Measurements from ENCODE around the gene CENPU.

CENPU gene

DNA sequence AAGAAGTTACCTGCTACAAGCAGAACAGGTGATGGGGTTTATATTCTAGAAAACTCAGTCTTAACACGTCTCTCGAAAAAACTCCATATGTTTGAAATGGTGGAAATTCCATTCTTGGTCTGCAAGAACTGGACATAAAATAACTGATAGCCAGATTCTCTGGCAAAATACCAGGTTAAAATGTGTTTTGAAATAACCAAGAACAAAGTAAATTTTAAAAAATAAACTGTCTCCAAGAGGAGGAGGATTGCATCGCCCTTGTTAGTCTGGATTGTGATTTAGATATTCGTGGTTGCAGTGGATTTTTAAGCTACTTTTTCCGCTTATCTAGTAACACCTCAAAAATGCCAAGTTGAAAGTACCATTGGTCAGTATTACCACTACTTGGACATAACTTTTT is 40.8 kb downstream of the CENPU start:
- no peak for DNase-seq (ENCODE audit: low read depth in 1 of 2, low spot score in 1 of 2)
- H3K4me3 ChIP-seq (replicated peaks; ENCODE audit: insufficient read depth, low read length): no peak overlapping the region
- H3K27me3 ChIP-seq (ENCODE audit: insufficient read depth, poor library complexity, severe bottlenecking): no peaks in the 10 kb centered on the region
- TF ChIP-seq, protein P1, sequence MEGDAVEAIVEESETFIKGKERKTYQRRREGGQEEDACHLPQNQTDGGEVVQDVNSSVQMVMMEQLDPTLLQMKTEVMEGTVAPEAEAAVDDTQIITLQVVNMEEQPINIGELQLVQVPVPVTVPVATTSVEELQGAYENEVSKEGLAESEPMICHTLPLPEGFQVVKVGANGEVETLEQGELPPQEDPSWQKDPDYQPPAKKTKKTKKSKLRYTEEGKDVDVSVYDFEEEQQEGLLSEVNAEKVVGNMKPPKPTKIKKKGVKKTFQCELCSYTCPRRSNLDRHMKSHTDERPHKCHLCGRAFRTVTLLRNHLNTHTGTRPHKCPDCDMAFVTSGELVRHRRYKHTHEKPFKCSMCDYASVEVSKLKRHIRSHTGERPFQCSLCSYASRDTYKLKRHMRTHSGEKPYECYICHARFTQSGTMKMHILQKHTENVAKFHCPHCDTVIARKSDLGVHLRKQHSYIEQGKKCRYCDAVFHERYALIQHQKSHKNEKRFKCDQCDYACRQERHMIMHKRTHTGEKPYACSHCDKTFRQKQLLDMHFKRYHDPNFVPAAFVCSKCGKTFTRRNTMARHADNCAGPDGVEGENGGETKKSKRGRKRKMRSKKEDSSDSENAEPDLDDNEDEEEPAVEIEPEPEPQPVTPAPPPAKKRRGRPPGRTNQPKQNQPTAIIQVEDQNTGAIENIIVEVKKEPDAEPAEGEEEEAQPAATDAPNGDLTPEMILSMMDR (IDR thresholded peaks at IDR 0.05; ENCODE audit: insufficient read depth, low read length): no peak
- no peak overlapping the region for H3K27ac ChIP-seq (replicated peaks)

DNA sequence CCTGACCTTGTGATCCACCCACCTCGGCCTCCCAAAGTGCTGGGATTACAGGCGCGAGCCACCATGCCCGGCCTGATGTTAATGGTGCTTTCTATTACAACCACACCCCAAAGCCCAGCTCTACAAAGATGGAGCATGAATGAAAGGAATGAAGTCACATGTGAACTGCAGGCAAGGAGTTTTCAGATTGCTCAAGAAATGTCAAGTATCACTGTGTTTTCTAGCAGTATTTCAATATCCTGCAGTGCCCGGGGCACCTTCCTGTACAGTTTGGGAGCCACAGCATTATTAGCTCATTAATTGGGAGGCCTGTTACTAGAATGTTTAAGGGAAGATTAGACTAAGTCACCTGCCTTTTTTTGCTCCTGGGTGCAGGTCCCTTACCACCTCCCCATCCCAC is 44.2 kb downstream of the CENPU start:
- Histone ChIP-seq H3K4me3 (replicated peaks; ENCODE audit: insufficient read depth, low read length) (no peak overlapping the region), H3K27ac (replicated peaks) (no peak overlapping the region), H3K27me3 (ENCODE audit: insufficient read depth, poor library complexity, severe bottlenecking) (no peaks in the 10 kb centered on the region)
- DNase-seq (ENCODE audit: low read depth in 1 of 2, low spot score in 1 of 2): no peak
- TF ChIP-seq GABPA (IDR thresholded peaks at IDR 0.05; ENCODE audit: low read depth) (no peak), POLR2AphosphoS5 (IDR thresholded peaks at IDR 0.05; ENCODE audit: low read depth) (no peak), SPI1 (IDR thresholded peaks at IDR 0.05; ENCODE audit: borderline replicate concordance, low read depth) (no peak)
- TF ChIP-seq, protein P2, sequence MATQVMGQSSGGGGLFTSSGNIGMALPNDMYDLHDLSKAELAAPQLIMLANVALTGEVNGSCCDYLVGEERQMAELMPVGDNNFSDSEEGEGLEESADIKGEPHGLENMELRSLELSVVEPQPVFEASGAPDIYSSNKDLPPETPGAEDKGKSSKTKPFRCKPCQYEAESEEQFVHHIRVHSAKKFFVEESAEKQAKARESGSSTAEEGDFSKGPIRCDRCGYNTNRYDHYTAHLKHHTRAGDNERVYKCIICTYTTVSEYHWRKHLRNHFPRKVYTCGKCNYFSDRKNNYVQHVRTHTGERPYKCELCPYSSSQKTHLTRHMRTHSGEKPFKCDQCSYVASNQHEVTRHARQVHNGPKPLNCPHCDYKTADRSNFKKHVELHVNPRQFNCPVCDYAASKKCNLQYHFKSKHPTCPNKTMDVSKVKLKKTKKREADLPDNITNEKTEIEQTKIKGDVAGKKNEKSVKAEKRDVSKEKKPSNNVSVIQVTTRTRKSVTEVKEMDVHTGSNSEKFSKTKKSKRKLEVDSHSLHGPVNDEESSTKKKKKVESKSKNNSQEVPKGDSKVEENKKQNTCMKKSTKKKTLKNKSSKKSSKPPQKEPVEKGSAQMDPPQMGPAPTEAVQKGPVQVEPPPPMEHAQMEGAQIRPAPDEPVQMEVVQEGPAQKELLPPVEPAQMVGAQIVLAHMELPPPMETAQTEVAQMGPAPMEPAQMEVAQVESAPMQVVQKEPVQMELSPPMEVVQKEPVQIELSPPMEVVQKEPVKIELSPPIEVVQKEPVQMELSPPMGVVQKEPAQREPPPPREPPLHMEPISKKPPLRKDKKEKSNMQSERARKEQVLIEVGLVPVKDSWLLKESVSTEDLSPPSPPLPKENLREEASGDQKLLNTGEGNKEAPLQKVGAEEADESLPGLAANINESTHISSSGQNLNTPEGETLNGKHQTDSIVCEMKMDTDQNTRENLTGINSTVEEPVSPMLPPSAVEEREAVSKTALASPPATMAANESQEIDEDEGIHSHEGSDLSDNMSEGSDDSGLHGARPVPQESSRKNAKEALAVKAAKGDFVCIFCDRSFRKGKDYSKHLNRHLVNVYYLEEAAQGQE (IDR thresholded peaks at IDR 0.05; ENCODE audit: insufficient replicate concordance, low read depth): no peak
- TF ChIP-seq, protein P1 (IDR thresholded peaks at IDR 0.05; ENCODE audit: insufficient read depth, low read length): no peak

DNA sequence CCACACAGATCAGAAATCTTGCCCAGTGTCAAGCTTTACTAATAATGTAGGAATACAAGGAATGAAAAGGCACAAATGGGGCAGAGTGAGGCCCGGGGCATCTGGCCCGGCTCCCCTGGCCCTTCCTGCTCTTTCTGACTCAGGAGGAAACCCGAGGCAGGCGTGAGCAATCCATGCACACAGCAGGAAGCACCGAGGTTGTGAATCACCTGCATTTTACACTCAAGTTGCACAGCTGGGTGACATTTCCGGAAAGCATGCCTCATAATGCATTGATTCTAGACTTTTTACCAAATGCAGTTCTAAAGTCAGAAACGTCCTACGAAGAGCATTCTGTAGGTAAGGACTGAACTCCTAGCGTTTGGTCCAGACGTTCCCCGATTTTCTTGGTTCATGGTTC is 45.4 kb downstream of the CENPU start:
- Histone ChIP-seq H3K27me3 (ENCODE audit: insufficient read depth, poor library complexity, severe bottlenecking) (no peaks in the 10 kb centered on the region), H3K27ac (replicated peaks) (no peak overlapping the region), H3K4me3 (replicated peaks; ENCODE audit: insufficient read depth, low read length) (no peak overlapping the region)
- no peak for TF ChIP-seq POLR2AphosphoS5 (IDR thresholded peaks at IDR 0.05; ENCODE audit: low read depth)
- TF ChIP-seq, protein P1 (IDR thresholded peaks at IDR 0.05; ENCODE audit: insufficient read depth, low read length): no peak
- TF ChIP-seq, protein P2 (IDR thresholded peaks at IDR 0.05; ENCODE audit: insufficient replicate concordance, low read depth): no peak
- TF ChIP-seq SPI1 (IDR thresholded peaks at IDR 0.05; ENCODE audit: borderline replicate concordance, low read depth): no peak
- no peak for TF ChIP-seq GABPA (IDR thresholded peaks at IDR 0.05; ENCODE audit: low read depth)
- DNase-seq (ENCODE audit: low read depth in 1 of 2, low spot score in 1 of 2): no peak

DNA sequence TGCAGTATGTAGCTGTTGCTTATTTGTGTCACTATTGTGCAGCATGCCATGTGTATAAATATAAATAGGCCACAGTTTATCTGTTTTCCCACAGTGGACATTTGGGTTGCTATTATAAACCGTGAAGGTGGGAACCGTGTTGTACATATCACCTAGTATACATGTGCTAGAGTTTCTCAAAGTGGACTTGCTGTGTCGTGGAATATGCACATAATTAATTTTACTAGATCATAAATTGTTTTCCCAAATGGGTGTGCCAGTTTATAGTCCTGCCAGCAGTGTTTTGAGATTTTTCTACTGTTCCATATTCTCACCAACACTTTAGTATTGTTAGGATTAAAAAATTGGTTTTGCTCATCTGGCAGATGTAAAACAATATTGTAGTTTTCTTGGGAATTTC is 45.9 kb downstream of the CENPU start:
- no peaks in the 10 kb centered on the region for H3K27me3 ChIP-seq (ENCODE audit: insufficient read depth, poor library complexity, severe bottlenecking)
- TF ChIP-seq, protein P1 (IDR thresholded peaks at IDR 0.05; ENCODE audit: insufficient read depth, low read length): no peak
- TF ChIP-seq SPI1 (IDR thresholded peaks at IDR 0.05; ENCODE audit: borderline replicate concordance, low read depth) (no peak), GABPA (IDR thresholded peaks at IDR 0.05; ENCODE audit: low read depth) (no peak), POLR2AphosphoS5 (IDR thresholded peaks at IDR 0.05; ENCODE audit: low read depth) (no peak)
- TF ChIP-seq, protein P2 (IDR thresholded peaks at IDR 0.05; ENCODE audit: insufficient replicate concordance, low read depth): no peak
- H3K4me3 ChIP-seq (replicated peaks; ENCODE audit: insufficient read depth, low read length): no peak overlapping the region
- H3K27ac ChIP-seq (replicated peaks): no peak overlapping the region
- DNase-seq (ENCODE audit: low read depth in 1 of 2, low spot score in 1 of 2): no peak
